SKM-1 treated with dmso at 0.1 percent for 144 hours (cell line): ENCODE data around the gene FBXO33.

Experiments used
- DNase-seq: peaks from one replicate; lab custom pipeline; 2025; ENCODE audit not compliant: unreplicated experiment; lab: John Stamatoyannopoulos, UW

The FBXO33 gene

GRCh38 chr14:39431416-39432178, 636 bp downstream of the FBXO33 start:
- no peak for DNase-seq

- no peak for DNase-seq
These were observed 1.3 kb downstream of the FBXO33 start for GRCh38 chr14:39430762-39431415.

GRCh38 chr14:39428118-39428517, 4.1 kb downstream of the FBXO33 start:
- DNase-seq: no peak

GRCh38 chr14:39426605-39427004, 5.6 kb downstream of the FBXO33 start:
- DNase-seq: no peak

GRCh38 chr14:39425947-39426346, 6.3 kb downstream of the FBXO33 start:
- DNase-seq: no peak

- no peak for DNase-seq
These were observed 8.4 kb downstream of the FBXO33 start for GRCh38 chr14:39423793-39424192.

GRCh38 chr14:39422243-39422642, 10.0 kb downstream of the FBXO33 start:
- DNase-seq: no peak

GRCh38 chr14:39419272-39419671, 13.0 kb downstream of the FBXO33 start:
- DNase-seq: no peak

- no peak for DNase-seq
These were observed 15.2 kb downstream of the FBXO33 start for GRCh38 chr14:39417014-39417413.

GRCh38 chr14:39416072-39416471, 16.2 kb downstream of the FBXO33 start:
- no peak for DNase-seq

GRCh38 chr14:39406560-39406959, 25.7 kb downstream of the FBXO33 start:
- no peak for DNase-seq

- DNase-seq: no peak
These were observed 33.9 kb downstream of the FBXO33 start for GRCh38 chr14:39398382-39398781.

- no peak for DNase-seq
These were observed 35.8 kb downstream of the FBXO33 start for GRCh38 chr14:39396448-39396847.

- no peak for DNase-seq
These were observed 36.5 kb downstream of the FBXO33 start for GRCh38 chr14:39395555-39396254.

- no peak for DNase-seq
These were observed 38.9 kb downstream of the FBXO33 start for GRCh38 chr14:39393289-39393688.

GRCh38 chr14:39384177-39384576, 48.1 kb downstream of the FBXO33 start:
- DNase-seq: no peak

- no peak for DNase-seq
These were observed 48.5 kb downstream of the FBXO33 start for GRCh38 chr14:39383741-39384140.

- DNase-seq: no peak
These were observed 49.1 kb downstream of the FBXO33 start for GRCh38 chr14:39383026-39383660.

GRCh38 chr14:39382463-39382862, 49.8 kb downstream of the FBXO33 start:
- DNase-seq: no peak

GRCh38 chr14:39381366-39381765, 50.9 kb downstream of the FBXO33 start:
- no peak for DNase-seq

GRCh38 chr14:39376667-39377403, 55.4 kb downstream of the FBXO33 start:
- DNase-seq: no peak
